Lung microvascular endothelial cell (primary cell): ENCODE results near the gene HSPA1B. TPM values are rescaled to one million over a fixed set of nuclear protein-coding genes. Genes with fewer than 3 reads are reported as not detected.
A peak's percentile ranks its signal among the peaks of the same experiment; 100 is the strongest.
"Not testable (repeated sequence)": the region's sequence is repeated elsewhere in the genome, so short reads cannot be mapped to it uniquely, and the experiment has no call there.

ENCODE experiments used
- DNase-seq, 2 donors: peaks; one replicate each; pipeline versions ENCODE4 v3.0.0 to v3.0.0-alpha.2; 2010; ENCODE audit warnings: low read depth in 2 of 2
- total RNA-seq: library from RNA; depleted of rRNA; stranded (reverse); fragments of >200 nt; gene quantifications from 2 replicates; pipeline ENCODE4 v1.2.1, GENCODE V29; 2014

Gene HSPA1B
- total RNA-seq, 1 donor from 2014 or later = 30.2 TPM

- peak in 1 of 2 donors; percentile 53 for DNase-seq
Observed at GRCh38 chr6:31797588-31797987, 29.9 kb upstream of the HSPA1B start.

GRCh38 chr6:31799781-31800180, 27.8 kb upstream of the HSPA1B start:
- DNase-seq = no peak

DNA sequence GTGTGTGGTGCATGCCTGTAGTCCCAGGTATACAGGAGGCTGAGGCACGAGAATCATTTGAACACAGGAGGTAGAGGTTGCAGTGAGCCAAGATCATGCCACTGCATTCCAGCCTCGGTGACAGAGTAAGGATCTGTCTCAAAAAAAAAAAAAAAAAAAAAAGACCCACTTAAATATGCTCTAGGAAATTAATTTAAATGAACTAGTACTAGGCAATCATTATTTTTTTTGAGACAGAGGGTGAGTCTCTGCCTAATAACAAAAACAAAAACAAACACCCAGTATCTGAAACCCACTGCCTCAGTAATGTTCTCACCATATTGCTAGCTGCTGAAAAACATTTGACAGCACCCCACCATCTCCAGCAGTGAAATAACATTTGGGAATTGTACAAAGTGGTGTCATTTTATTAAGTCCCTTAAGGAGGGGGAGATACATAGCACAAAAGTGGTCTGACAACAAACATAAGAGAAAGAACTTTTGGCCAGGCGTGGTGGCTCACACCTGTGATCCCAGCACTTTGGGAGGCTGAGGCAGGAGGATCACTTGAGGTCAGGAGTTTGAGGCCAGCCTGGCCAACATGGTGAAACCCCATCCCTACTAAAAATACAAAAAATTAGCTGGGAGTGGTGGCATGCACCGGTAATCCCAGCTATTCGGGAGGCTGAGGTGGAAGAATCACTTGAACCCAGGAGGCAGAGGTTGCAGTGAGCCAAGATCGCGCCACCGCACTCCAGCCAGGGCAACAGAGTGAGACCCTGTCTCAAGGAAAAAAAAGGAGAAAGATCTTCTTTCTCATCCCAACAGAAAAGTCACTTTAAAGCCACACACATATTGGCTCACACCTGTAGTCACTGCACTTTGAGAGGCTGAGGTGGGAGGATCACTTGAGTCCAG, 26.3 kb upstream of the HSPA1B start:
- DNase-seq = not testable (repeated sequence)

DNA sequence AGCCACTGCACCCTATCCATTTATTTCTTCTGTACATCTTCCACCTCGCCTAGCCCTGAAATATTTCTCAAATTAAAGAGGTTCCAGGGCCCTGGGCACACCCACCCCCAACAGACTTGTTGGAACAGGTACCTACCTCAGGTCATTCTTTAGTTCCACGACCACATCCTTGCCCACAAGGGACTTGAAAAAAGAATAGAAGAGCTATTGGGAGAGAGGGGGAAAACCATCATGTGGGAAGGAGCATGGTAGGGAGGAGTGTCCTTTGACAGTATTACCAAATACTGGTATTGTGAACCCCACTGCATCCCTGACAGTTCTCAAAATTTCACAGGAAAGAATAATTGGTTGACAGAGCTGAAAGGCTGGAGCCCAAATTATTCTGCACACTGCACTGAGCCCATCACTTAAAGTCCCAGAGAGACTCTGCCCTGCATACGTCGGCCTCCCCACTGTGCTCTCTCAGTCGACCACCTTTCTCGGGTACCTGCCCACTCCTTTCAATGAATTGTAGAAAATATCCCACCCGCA, 21.5 kb upstream of the HSPA1B start:
- no peak for DNase-seq

- DNase-seq = peak; percentile 98
Observed at GRCh38 chr6:31806470-31807272, 20.9 kb upstream of the HSPA1B start, which contains the start of gene LSM2. Gene LSM2 (minus strand): TSS chr6:31806966. CDS start chr6:31806757, 209 bp downstream.

GRCh38 chr6:31808599-31808998, 18.9 kb upstream of the HSPA1B start:
- not testable (repeated sequence) for DNase-seq

DNA sequence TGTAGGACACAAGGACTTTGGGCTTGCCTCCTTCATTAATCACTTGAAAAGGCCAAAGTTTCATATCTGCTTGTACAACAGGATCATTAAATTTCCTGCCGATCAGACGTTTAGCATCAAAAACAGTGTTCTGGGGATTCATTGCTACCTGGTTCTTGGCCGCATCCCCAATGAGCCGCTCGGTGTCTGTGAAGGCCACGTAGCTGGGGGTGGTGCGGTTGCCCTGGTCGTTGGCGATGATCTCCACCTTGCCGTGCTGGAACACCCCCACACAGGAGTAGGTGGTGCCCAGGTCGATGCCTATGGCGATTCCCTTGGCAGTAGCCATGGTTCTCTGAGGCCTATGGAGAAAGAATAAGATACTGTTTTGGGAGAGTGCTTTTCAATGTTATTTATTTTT, 15.9 kb upstream of the HSPA1B start:
- DNase-seq = no peak

DNA sequence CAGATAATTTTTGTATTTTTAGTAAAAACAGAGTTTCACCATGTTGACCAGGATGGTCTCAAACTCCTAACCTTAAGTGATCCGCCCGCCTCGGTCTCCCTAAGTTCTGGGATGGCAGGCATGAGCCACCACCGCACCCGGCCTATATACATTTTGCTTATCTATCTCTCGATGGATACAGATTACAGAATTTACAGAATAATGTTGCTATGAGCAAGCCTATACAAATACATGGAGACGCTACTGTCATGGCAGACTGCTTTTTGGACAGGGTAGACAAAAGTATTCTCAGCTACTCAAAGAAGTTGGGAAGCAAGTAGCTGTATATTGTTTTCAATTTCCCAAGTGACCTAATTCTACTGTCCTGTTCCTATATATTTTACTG, 14.1 kb upstream of the HSPA1B start:
- no peak for DNase-seq

- DNase-seq = peak; percentile 89 to 97
Observed at GRCh38 chr6:31814677-31815024, 12.9 kb upstream of the HSPA1B start.

- DNase-seq = peak; percentile 96 to 97
Observed at GRCh38 chr6:31815025-31815838, 12.3 kb upstream of the HSPA1B start, which contains the start of the genes HSPA1A and HSPA1L. Gene HSPA1A (plus strand): TSS chr6:31815543. CDS start chr6:31815757, 214 bp downstream. Gene HSPA1L (minus strand): TSS chr6:31815283. CDS start chr6:31811972, 3,311 bp downstream.

GRCh38 chr6:31817133-31817928, 10.2 kb upstream of the HSPA1B start:
- DNase-seq = peak in 1 of 2 donors; percentile 21

DNA sequence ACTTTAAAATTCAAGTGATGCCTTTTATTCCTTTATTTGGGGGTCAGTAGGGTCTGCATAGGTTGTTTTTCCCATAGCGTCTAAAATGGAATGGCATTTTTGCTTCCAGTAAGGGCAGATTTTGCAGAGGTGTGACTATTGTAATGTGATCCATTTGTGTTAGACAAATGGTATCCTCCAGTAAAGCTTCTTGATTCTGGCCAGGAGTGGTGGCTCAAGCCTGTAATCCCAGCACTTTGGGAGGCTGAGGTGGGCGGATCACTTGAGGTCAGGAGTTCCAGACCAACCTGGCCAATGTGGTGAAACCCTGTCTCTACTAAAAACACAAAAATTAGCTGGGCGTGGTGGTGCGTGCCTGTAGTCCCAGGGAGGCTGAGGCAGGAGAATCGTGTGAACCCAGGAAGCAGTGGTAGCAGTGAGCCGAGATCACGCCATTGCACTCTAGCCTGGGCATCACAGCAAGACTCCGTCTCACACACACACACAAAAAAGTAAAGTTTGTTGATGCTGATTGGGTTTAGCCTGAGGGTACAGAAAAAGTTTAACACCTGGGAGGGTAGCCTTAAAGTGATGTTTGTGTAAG, 9.5 kb upstream of the HSPA1B start:
- not testable (repeated sequence) for DNase-seq

DNA sequence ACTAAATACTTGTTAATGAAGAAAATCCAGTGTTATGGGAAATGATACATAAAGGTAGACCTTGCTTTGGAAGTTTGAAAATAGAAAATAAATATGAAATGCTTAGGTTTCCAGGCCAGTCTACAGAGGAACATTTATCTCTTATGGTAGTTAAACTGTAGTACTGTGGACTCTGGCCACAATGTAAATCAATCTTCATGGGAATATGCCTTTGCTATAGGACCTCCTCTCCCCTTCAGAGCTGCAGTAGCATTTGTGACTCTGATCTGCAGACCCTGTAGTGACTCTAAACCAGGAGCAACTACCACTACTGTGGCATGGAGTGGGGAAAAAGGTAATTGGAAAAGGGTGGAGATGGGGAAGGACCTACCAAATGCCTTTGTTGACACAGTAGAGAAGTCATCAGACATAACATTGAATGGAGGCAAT, 7.7 kb upstream of the HSPA1B start:
- DNase-seq = no peak

- not testable (repeated sequence) for DNase-seq
Observed at GRCh38 chr6:31820399-31820798, 7.1 kb upstream of the HSPA1B start.

- peak; percentile 30 to 49 for DNase-seq
Observed at GRCh38 chr6:31821301-31822035, 6.1 kb upstream of the HSPA1B start.

GRCh38 chr6:31822036-31822821, 5.3 kb upstream of the HSPA1B start:
- peak; percentile 39 to 59 for DNase-seq

DNA sequence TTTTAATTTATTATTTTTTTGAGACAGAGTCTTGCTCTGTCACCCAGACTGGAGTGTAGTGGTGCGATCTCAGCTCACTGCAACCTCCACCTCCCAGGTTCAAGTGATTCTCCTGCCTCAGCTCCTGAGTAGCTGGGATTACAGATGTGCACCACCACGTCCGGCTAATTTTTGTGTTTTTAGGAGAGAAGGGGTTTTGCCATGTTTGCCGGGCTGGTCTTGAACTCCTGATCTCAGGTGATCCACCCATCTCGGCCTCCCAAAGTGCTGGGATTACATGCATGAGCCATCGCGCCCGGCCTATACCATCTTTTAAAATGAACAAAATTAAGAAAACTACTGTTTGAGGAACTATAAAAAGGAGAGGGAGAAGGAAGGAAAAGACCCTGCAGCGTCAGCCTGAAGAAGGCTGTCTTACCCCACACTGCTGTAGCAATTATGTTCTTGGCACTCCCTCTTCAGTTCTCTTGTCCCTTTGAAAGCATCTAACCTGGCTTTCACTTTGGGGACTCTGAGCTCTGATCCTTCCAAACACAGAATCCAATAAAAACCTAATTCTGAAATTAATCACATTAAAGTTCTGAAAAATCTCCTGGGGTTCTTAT, 3.8 kb upstream of the HSPA1B start:
- DNase-seq = not testable (repeated sequence)

DNA sequence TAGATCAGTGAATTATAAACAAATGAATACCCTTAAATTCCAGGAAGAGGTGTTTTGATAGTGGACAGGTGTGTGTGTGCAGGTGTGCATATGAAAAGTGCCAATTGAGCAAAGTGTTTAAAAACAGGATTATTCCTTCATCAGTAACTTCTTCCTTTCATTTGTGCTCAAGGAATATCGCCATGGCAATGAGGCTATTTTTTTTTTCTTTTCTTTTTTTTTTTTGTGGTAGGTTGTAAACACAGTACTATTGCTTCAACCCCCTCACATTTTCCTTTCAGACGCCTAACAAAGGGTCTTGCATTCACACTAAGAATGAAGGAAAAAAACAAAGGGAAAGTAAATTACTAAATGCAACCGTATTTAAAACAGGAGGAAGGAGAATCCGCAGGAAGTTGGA, 2.0 kb upstream of the HSPA1B start:
- no peak for DNase-seq
